Measurements from ENCODE around the gene GOLGA6L10.
"Not testable (repeated sequence)": the region's sequence is repeated elsewhere in the genome, so short reads cannot be mapped to it uniquely, and the experiment has no call there.

Gene GOLGA6L10, protein sequence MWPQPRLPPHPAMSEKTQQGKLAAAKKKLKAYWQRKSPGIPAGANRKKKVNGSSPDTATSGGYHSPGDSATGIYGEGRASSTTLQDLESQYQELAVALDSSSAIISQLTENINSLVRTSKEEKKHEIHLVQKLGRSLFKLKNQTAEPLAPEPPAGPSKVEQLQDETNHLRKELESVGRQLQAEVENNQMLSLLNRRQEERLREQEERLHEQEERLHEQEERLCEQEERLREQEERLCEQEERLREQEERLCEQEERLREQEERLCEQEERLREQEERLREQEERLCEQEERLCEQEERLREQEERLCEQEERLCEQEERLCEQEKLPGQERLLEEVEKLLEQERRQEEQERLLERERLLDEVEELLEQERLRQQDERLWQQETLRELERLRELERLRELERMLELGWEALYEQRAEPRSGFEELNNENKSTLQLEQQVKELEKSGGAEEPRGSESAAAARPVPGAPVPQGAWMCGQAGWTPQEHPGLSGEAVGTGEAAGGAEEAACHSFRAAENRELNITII
- total RNA-seq: 0.77 to 1.7 (median 0.87) reads per million in 3 donors

DNA sequence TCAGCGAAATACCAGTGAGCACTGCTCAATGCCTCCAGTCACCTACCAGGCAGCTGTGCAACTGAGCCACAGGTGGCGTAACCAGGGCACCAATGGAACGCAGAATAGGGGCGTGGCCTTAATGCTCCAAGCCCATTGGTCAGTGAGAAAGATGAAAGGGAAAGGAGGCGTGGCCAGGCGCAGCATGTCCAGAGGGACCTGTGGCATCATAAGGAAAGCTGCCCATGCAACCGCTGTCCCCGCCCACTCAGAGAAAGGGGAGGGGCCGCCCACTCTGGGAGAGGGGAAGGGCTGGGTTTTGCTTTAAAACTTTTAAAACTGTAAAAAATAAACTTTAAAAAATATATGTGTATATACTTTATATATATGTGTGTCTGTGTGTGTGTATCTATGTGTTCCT is at the start of gene GOLGA6L10:
GOLGA6L10 (minus strand) TSS at position 101 of the 400 bp plus-strand sequence; CDS start at position 1, 100 bp downstream.
- H3K36me3 ChIP-seq (ENCODE audit: control insufficient read depth, insufficient read depth, low read length); H3K27me3 ChIP-seq (replicated peaks; ENCODE audit: control insufficient read depth, insufficient read depth, low read length, poor library complexity, severe bottlenecking); H3K9me3 ChIP-seq (ENCODE audit: control insufficient read depth, low read length); H3K27ac ChIP-seq (ENCODE audit: insufficient read depth, low read length, poor library complexity, severe bottlenecking); H3K4me1 ChIP-seq (ENCODE audit: control insufficient read depth, insufficient read depth, low read length, poor library complexity, severe bottlenecking); H3K4me3 ChIP-seq (ENCODE audit: insufficient read depth, low read depth, low read length, poor library complexity, severe bottlenecking); DNase-seq: not testable (repeated sequence)

DNA sequence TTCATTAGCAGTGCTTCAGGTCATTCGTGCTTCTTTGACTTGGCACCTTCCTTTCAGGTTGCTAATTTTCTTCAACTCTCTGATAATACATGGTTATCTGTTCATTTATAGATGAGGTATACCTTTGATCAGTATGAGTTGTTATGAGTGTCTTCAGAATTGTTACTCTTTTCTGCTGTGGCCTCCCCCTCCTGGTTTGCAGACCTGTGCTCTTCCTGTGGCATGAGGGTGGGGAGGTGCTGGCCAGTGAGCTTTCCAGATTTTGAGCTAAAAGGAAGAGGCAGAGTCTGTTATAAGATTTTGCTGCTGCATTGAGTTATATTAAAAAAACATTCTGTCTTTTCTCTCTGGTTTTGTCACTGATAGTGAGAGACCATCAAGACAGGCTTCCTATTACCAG is 49.5 kb upstream of the GOLGA6L10 start:
- Histone ChIP-seq H3K4me1 (ENCODE audit: control insufficient read depth, insufficient read depth, low read length, poor library complexity, severe bottlenecking) (no peaks in the 10 kb centered on the region), H3K36me3 (ENCODE audit: control insufficient read depth, insufficient read depth, low read length) (no peaks in the 10 kb centered on the region), H3K9me3 (ENCODE audit: control insufficient read depth, low read length) (no peaks in the 10 kb centered on the region), H3K27me3 (replicated peaks; ENCODE audit: control insufficient read depth, insufficient read depth, low read length, poor library complexity, severe bottlenecking) (no peaks in the 10 kb centered on the region), H3K4me3 (ENCODE audit: insufficient read depth, low read depth, low read length, poor library complexity, severe bottlenecking) (no peak overlapping the region), H3K27ac (ENCODE audit: insufficient read depth, low read length, poor library complexity, severe bottlenecking) (no peak overlapping the region)
- DNase-seq: no peak

DNA sequence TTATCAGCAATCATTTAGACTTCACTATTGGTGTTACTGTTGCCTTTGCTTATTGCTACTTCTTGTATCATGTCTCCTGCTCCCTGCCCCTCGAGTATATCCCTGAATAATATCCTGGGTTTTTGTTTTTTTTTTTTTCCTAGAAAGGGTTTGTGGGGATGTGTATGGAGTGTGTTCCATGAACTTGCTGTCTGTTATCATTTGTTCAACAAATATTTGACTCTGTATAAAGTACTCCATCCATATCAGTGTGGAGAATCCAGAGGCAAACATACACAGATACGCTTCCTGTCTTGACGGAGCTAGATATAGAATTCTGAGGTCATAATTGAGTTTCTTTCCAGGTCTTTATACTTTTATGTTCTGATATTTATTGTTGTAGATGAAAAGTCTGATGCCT is 48.5 kb upstream of the GOLGA6L10 start:
- Histone ChIP-seq H3K36me3 (ENCODE audit: control insufficient read depth, insufficient read depth, low read length) (no peaks in the 10 kb centered on the region), H3K9me3 (ENCODE audit: control insufficient read depth, low read length) (no peaks in the 10 kb centered on the region), H3K27me3 (replicated peaks; ENCODE audit: control insufficient read depth, insufficient read depth, low read length, poor library complexity, severe bottlenecking) (no peaks in the 10 kb centered on the region), H3K4me1 (ENCODE audit: control insufficient read depth, insufficient read depth, low read length, poor library complexity, severe bottlenecking) (no peaks in the 10 kb centered on the region), H3K4me3 (ENCODE audit: insufficient read depth, low read depth, low read length, poor library complexity, severe bottlenecking) (no peak overlapping the region), H3K27ac (ENCODE audit: insufficient read depth, low read length, poor library complexity, severe bottlenecking) (no peak overlapping the region)
- DNase-seq: no peak

DNA sequence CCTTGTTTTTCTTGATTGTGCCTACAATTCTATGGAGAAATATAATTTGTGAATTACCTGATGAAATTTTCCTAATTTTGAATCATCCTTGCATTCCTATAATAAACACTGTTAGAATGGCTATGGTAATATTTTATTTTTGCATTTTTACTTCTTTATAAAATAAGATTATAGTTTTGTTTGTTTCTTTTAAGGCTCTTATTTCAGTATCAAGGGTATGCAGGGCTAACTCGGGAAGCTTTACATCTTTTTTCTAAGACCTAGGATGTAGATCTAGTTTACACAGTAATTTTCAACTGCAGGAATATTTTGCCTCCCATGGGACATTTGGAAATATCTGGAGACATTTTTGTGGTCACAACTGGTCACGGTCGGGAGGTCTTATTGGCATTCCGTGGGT is 46.5 kb upstream of the GOLGA6L10 start:
- not testable (repeated sequence) for H3K27me3 ChIP-seq (replicated peaks; ENCODE audit: control insufficient read depth, insufficient read depth, low read length, poor library complexity, severe bottlenecking); H3K36me3 ChIP-seq (ENCODE audit: control insufficient read depth, insufficient read depth, low read length); H3K27ac ChIP-seq (ENCODE audit: insufficient read depth, low read length, poor library complexity, severe bottlenecking); H3K4me1 ChIP-seq (ENCODE audit: control insufficient read depth, insufficient read depth, low read length, poor library complexity, severe bottlenecking); DNase-seq; H3K9me3 ChIP-seq (ENCODE audit: control insufficient read depth, low read length); H3K4me3 ChIP-seq (ENCODE audit: insufficient read depth, low read depth, low read length, poor library complexity, severe bottlenecking)

DNA sequence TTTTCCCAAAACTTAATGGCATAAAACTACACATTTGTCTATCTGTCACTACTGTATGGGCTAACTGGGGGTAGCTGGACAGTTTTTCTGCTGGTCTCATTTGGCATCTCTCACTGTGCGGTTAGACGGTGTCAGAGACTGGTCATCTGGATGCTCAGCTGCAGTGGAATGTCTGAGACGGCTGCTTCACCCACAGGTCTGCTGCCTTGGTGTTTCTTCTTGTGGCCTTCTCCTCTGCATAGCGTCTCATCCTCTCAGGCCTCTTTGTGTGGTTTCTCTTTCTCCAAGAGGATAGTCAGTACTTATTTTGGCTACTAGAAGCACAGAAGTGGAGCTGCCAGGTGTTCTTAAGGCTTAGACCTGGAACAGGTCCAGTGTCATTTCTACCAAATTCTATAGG is 44.4 kb upstream of the GOLGA6L10 start:
- DNase-seq: no peak
- H3K36me3 ChIP-seq (ENCODE audit: control insufficient read depth, insufficient read depth, low read length): no peaks in the 10 kb centered on the region
- H3K9me3 ChIP-seq (ENCODE audit: control insufficient read depth, low read length): no peaks in the 10 kb centered on the region

DNA sequence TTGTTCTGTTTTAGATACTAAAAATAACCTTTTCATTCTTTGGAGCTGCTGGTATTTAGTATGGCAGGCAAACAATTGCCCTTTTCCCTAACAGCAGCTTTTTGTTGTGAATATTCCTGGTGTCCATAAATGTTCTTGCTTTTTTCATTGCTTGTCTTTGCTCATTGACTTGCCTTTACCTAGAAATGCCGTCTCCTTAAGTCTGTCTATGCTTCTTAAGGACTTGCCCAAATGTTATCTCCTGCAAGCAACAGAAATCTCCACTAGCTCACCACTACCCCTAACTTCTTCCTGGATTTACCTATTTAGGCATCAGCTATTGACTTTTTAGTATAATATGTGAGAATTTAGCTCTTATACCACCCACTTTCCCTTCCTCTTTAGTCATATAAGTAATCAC is 42.8 kb upstream of the GOLGA6L10 start:
- not testable (repeated sequence) for H3K4me3 ChIP-seq (ENCODE audit: insufficient read depth, low read depth, low read length, poor library complexity, severe bottlenecking); H3K27ac ChIP-seq (ENCODE audit: insufficient read depth, low read length, poor library complexity, severe bottlenecking); DNase-seq; H3K4me1 ChIP-seq (ENCODE audit: control insufficient read depth, insufficient read depth, low read length, poor library complexity, severe bottlenecking); H3K36me3 ChIP-seq (ENCODE audit: control insufficient read depth, insufficient read depth, low read length); H3K27me3 ChIP-seq (replicated peaks; ENCODE audit: control insufficient read depth, insufficient read depth, low read length, poor library complexity, severe bottlenecking); H3K9me3 ChIP-seq (ENCODE audit: control insufficient read depth, low read length)

More for the DNA sequence above, 44.4 kb upstream of the GOLGA6L10 start:
- Histone ChIP-seq H3K4me1 (ENCODE audit: control insufficient read depth, insufficient read depth, low read length, poor library complexity, severe bottlenecking) (no peaks in the 10 kb centered on the region), H3K27me3 (replicated peaks; ENCODE audit: control insufficient read depth, insufficient read depth, low read length, poor library complexity, severe bottlenecking) (no peaks in the 10 kb centered on the region), H3K4me3 (ENCODE audit: insufficient read depth, low read depth, low read length, poor library complexity, severe bottlenecking) (no peak overlapping the region), H3K27ac (ENCODE audit: insufficient read depth, low read length, poor library complexity, severe bottlenecking) (no peak overlapping the region)

DNA sequence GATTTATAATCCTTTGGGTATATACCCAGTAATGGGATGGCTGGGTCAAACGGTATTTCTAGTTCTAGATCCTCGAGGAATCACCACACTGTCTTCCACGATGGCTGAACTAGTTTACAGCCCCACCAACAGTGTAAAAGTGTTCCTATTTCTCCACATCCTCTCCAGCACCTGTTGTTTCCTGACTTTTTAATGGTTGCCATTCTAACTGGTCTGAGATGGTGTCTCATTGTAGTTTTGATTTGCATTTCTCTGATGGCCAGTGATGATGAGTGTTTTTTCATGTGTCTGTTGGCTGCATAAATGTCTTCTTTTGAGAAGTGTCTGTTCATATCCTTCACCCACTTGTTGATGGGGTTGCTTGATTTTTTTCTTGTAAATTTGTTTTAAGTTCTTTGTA is 40.9 kb upstream of the GOLGA6L10 start:
- not testable (repeated sequence) for H3K27ac ChIP-seq (ENCODE audit: insufficient read depth, low read length, poor library complexity, severe bottlenecking); DNase-seq; H3K9me3 ChIP-seq (ENCODE audit: control insufficient read depth, low read length); H3K4me3 ChIP-seq (ENCODE audit: insufficient read depth, low read depth, low read length, poor library complexity, severe bottlenecking); H3K36me3 ChIP-seq (ENCODE audit: control insufficient read depth, insufficient read depth, low read length); H3K27me3 ChIP-seq (replicated peaks; ENCODE audit: control insufficient read depth, insufficient read depth, low read length, poor library complexity, severe bottlenecking); H3K4me1 ChIP-seq (ENCODE audit: control insufficient read depth, insufficient read depth, low read length, poor library complexity, severe bottlenecking)

DNA sequence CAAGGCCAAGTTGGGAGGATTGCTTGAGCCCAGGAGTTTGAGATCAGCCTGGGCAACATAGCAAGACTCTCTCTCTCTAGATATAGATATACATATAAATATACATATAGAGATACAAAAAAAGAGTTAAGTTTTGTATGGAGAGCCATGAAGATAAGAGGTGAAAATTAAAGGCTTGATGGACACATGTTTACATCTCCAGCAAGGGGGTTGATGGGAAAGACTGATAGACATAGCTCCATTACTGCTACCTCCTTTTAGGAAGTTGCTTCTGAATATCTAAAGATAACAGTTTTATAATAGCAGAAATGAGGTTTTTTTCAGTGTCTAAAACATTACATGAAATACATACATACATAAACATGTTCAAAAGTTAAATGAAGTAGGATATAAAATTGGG is 37.9 kb upstream of the GOLGA6L10 start:
- not testable (repeated sequence) for H3K36me3 ChIP-seq (ENCODE audit: control insufficient read depth, insufficient read depth, low read length); H3K4me1 ChIP-seq (ENCODE audit: control insufficient read depth, insufficient read depth, low read length, poor library complexity, severe bottlenecking)

DNA sequence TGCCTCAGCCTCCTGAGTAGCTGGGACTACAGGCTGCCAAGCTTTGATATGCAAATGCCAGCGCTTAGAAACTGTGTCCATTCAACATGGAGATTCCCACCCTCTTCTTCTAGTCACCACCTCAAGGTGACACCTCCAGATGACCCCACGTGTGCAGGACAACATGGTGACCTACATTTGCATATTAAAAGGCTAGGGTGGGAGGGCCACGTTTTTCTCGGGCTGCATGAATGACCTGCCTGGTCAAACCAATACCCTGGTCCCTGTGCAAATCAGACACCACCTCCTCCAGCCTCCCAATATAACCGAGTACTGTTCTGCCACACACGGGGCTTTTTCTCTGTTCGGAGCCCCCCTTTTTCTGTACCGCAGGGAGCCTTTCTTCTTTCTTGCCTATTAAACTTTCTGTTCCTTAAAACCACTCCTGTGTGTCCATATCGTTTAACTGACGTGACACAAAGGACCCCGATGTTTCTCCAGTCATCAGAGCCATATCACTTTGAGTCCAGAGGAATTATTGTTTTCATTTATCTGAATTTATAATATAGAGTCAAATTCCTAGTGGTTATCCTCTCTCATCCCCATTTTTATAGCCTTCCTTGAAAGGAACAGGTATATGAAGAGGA is 32.2 kb upstream of the GOLGA6L10 start:
- not testable (repeated sequence) for DNase-seq; H3K27me3 ChIP-seq (replicated peaks; ENCODE audit: control insufficient read depth, insufficient read depth, low read length, poor library complexity, severe bottlenecking); H3K4me3 ChIP-seq (ENCODE audit: insufficient read depth, low read depth, low read length, poor library complexity, severe bottlenecking); H3K27ac ChIP-seq (ENCODE audit: insufficient read depth, low read length, poor library complexity, severe bottlenecking); H3K9me3 ChIP-seq (ENCODE audit: control insufficient read depth, low read length); H3K36me3 ChIP-seq (ENCODE audit: control insufficient read depth, insufficient read depth, low read length); H3K4me1 ChIP-seq (ENCODE audit: control insufficient read depth, insufficient read depth, low read length, poor library complexity, severe bottlenecking)

More for the DNA sequence above, 37.9 kb upstream of the GOLGA6L10 start:
- not testable (repeated sequence) for DNase-seq; H3K9me3 ChIP-seq (ENCODE audit: control insufficient read depth, low read length); H3K4me3 ChIP-seq (ENCODE audit: insufficient read depth, low read depth, low read length, poor library complexity, severe bottlenecking); H3K27ac ChIP-seq (ENCODE audit: insufficient read depth, low read length, poor library complexity, severe bottlenecking); H3K27me3 ChIP-seq (replicated peaks; ENCODE audit: control insufficient read depth, insufficient read depth, low read length, poor library complexity, severe bottlenecking)

DNA sequence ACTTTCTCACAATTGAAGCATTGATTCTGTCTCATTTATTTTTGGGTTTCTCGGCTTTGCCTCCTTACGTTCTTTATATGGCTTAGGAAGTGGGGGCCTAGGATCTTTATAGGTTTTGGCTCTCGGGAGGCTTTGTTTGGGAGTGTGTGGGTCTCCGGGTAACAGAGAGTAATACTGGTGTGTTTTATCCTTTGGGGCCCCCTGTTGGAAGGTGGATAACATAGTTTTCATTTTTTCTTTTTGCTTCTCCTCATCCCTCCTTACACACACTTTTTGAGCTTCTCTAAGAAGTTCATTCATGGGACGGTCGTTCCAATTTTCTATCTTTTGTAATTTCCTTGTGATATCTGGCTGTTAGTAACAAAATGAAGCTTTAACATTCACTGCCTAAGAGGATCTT is 30.3 kb upstream of the GOLGA6L10 start:
- not testable (repeated sequence) for H3K4me1 ChIP-seq (ENCODE audit: control insufficient read depth, insufficient read depth, low read length, poor library complexity, severe bottlenecking); H3K4me3 ChIP-seq (ENCODE audit: insufficient read depth, low read depth, low read length, poor library complexity, severe bottlenecking); DNase-seq; H3K36me3 ChIP-seq (ENCODE audit: control insufficient read depth, insufficient read depth, low read length); H3K27me3 ChIP-seq (replicated peaks; ENCODE audit: control insufficient read depth, insufficient read depth, low read length, poor library complexity, severe bottlenecking); H3K9me3 ChIP-seq (ENCODE audit: control insufficient read depth, low read length); H3K27ac ChIP-seq (ENCODE audit: insufficient read depth, low read length, poor library complexity, severe bottlenecking)

Data from effector memory CD4-positive, alpha-beta T cell (primary cell).